ENCODE results near the gene ADGRV1.

- TF ChIP-seq CTCF (IDR thresholded peaks at IDR 0.05) (no peak), POLR2A (IDR thresholded peaks at IDR 0.05) (no peak)
Measured at GRCh38 chr5:91076138-91076537, 517.5 kb downstream of the ADGRV1 start.

Measured in thyroid gland (tissue), 4 donors.